Measurements from ENCODE around the gene SYNE2.

GRCh38 chr14:63918411-63918810, 65.6 kb downstream of the SYNE2 start:
- no peak for TF ChIP-seq CTCF (IDR thresholded peaks at IDR 0.05)
- TF ChIP-seq POLR2A (IDR thresholded peaks at IDR 0.05), result no peak
